Bladder microvascular endothelial cell (primary cell): ENCODE data around the gene HOMER3. TPM values are rescaled to one million over a fixed set of nuclear protein-coding genes. Genes with fewer than 3 reads are reported as not detected.

Experiments
- total RNA-seq: library from RNA; depleted of rRNA; stranded (reverse); fragments of >200 nt; gene quantifications from 2 replicates; pipeline ENCODE4 v1.2.3, GENCODE V29; 2014

HOMER3 gene
- total RNA-seq, result 128 and 226 TPM in 2 replicates

GRCh38 chr19:18940769-18941627, at the start of gene HOMER3:
TSS of gene HOMER3 (minus strand) at chr19:18941217. CDS start at chr19:18938982, 2,235 bp downstream.

GRCh38 chr19:18919086-18919899, 21.7 kb downstream of the HOMER3 start, which contains the start of the genes COPE and DDX49:
TSS of gene COPE (minus strand) at chr19:18919387. CDS start at chr19:18919348, 39 bp downstream.
TSS of gene DDX49 (plus strand) at chr19:18919715. CDS start at chr19:18919742, 27 bp downstream.

DNA sequence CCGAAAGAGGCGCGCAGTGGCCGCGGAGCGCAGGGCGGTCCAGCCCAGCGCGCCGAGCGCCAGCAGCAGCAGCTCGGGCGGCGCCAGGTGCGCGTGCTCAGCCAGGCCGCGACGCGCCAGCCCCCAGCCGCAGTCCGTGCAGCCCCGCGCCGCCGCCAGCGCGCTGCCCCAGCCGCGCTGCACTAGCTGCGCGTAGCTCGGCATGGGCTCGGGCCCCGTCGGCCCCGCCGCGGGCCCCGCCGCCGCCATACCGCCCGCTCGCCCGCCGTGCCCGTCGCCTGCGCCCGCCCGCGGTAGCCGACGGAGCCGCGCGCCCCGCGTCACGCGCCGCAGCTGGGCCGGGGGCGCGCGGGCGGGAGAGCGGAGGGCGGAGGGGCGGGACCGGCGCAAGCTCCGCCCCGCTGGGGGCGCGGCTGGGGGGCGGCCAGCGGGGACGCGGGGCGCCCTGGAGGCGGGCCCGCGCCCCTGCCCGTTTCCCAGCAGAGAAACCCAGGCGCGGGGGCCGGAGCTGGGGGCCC, 45.1 kb downstream of the HOMER3 start, which contains the start of gene CERS1:
Gene CERS1, minus strand, starts transcription at position 335 of the 518 bp plus-strand sequence. Its CDS starts 86 bp downstream, at position 249.

Other genes with a start within 250 kb of the HOMER3 start
- not detected in 2 replicates for gene COMP, start 149.9 kb downstream of the HOMER3 start, total RNA-seq
- 42.3 and 120 TPM in 2 replicates for gene UPF1, start 109.3 kb downstream of the HOMER3 start, total RNA-seq
- 1.3 and 5.7 TPM in 2 replicates for gene CERS1, start 45.1 kb downstream of the HOMER3 start, total RNA-seq
- 155 and 192 TPM in 2 replicates for gene COPE, start 21.8 kb downstream of the HOMER3 start, total RNA-seq
- 43.4 and 59.8 TPM in 2 replicates for gene DDX49, start 21.5 kb downstream of the HOMER3 start, total RNA-seq
- gene SUGP2, start 92.3 kb upstream of the HOMER3 start, total RNA-seq, result 11.8 and 31.0 TPM in 2 replicates
- 43.5 and 70.7 TPM in 2 replicates for gene ARMC6, start 92.4 kb upstream of the HOMER3 start, total RNA-seq
- gene SLC25A42, start 122.8 kb upstream of the HOMER3 start, total RNA-seq, result 2.6 and 4.8 TPM in 2 replicates
- 15.5 and 24.7 TPM in 2 replicates for gene TMEM161A, start 197.3 kb upstream of the HOMER3 start, total RNA-seq
- gene MEF2B, start 229.0 kb upstream of the HOMER3 start, total RNA-seq, result not detected in 2 replicates